HepG2 (cell line): Measurements from ENCODE around the gene DTNB. TPM values are rescaled to one million over a fixed set of nuclear protein-coding genes. Genes with fewer than 3 reads are reported as not detected.

Experiments
- ATAC-seq: fragments of 200-7000 bp; cut with Tn5 transposase; 3 replicates; pipeline ENCODE4 v1.9.1; 2020; ENCODE audit warnings: mild to moderate bottlenecking, moderate library complexity
- BruUV-seq: library from RNA; stranded (reverse); fragments of 400-500 nt; replicated peaks from 2 replicates; lab custom pipeline; 2021; lab: Mats Ljungman, UMichigan
- CTCF ChIA-PET: fragments of 300-600 bp; formaldehyde crosslinking; extraction: SDS; loops from one replicate; lab custom pipeline; 2021; ENCODE audit warnings: low total read pairs, inconsistent platforms, low intra/inter-chr PET ratio; lab: Yijun Ruan, JAX
- POLR2A ChIA-PET: fragments of 350-600 bp; sonication (Branson Sonifier 250); formaldehyde crosslinking; loops from one replicate; lab custom pipeline; 2020; ENCODE audit warnings: antibody characterized with exemption, inconsistent platforms; lab: Yijun Ruan, JAX
- DNase-seq: peaks from one replicate; pipeline ENCODE4 v3.0.0-alpha.2; 2015; ENCODE audit warnings: low spot score
- FAIRE-seq: peaks from 3 replicates; lab custom pipeline; 2011; peaks lifted over from hg19 to GRCh38; lab: Jason Lieb, UNC
- H2AFZ ChIP-seq: one replicate; pipeline ENCODE4 v1.6.1; 2011; ENCODE audit warnings: low read length, inconsistent platforms
- H3K27ac ChIP-seq: fragments of 300-600 bp; 3 replicates; pipeline ENCODE4 v1.8.0; 2011; ENCODE audit warnings: mixed run types, mild to moderate bottlenecking, mixed read lengths, low read length, inconsistent platforms; ENCODE audit not compliant: insufficient read depth; ENCODE audit errors: extremely low read length
- H3K27me3 ChIP-seq, 2 experiments: fragments of 200-600 bp in 1 of 2; 2 replicates in 1 of 2; 3 replicates in 1 of 2; pipeline versions ENCODE4 v1.6.0 to v1.8.0; 2011; ENCODE audit warnings: low read length in 2 of 2, mild to moderate bottlenecking in 2 of 2, moderate library complexity in 2 of 2, inconsistent platforms in 1 of 2; ENCODE audit not compliant: insufficient read depth in 2 of 2, control insufficient read depth in 1 of 2
- H3K36me3 ChIP-seq, 2 experiments: fragments of 200-600 bp in 1 of 2; replicated peaks in 1 of 2; 2 replicates in 1 of 2; 3 replicates in 1 of 2; pipeline versions ENCODE4 v1.5.1 to v1.8.0; 2011; ENCODE audit warnings: low read length in 2 of 2, inconsistent platforms in 1 of 2; ENCODE audit not compliant: insufficient read depth in 2 of 2, control insufficient read depth in 1 of 2
- H3K4me1 ChIP-seq: 2 replicates; pipeline ENCODE4 v1.5.1; 2012; ENCODE audit warnings: low read length, inconsistent platforms; ENCODE audit not compliant: insufficient read depth
- H3K4me2 ChIP-seq: 2 replicates; pipeline ENCODE4 v1.6.0; 2011; ENCODE audit warnings: low read depth, low read length, inconsistent platforms
- H3K4me3 ChIP-seq, 3 experiments: fragments of 200-600 bp in 1 of 3; sonication (generic), shearing (Covaris generic) in 1 of 3; replicated peaks in 1 of 3; 2 replicates each; pipeline ENCODE4 v1.5.1; 2011 to 2016; ENCODE audit warnings: low read length in 3 of 3, inconsistent platforms in 2 of 3, low read depth in 2 of 3, mild to moderate bottlenecking in 2 of 3, control low read depth in 1 of 3, mixed read lengths in 1 of 3; ENCODE audit not compliant: insufficient read depth in 1 of 3
- H3K79me2 ChIP-seq: one replicate; pipeline ENCODE4 v1.6.1; 2011; ENCODE audit warnings: low read length, inconsistent platforms; ENCODE audit not compliant: insufficient read depth
- H3K9ac ChIP-seq: 2 replicates; pipeline ENCODE4 v1.6.0; 2011; ENCODE audit warnings: mild to moderate bottlenecking, low read depth, low read length, inconsistent platforms; ENCODE audit not compliant: insufficient read depth
- H3K9me3 ChIP-seq: 2 replicates; pipeline ENCODE4 v1.5.1; 2012; ENCODE audit warnings: mild to moderate bottlenecking, low read length
- H4K20me1 ChIP-seq: 2 replicates; pipeline ENCODE4 v1.6.0; 2011; ENCODE audit warnings: inconsistent platforms, mild to moderate bottlenecking, low read length, moderate library complexity; ENCODE audit not compliant: insufficient read depth
- BRF2 ChIP-seq: sonication (generic); formaldehyde crosslinking; IDR thresholded peaks from 2 replicates; pipeline ENCODE4 v1.8.1; 2022; ENCODE audit warnings: mild to moderate bottlenecking, missing genetic modification reagents
- FOXA3 ChIP-seq: IDR thresholded peaks from 2 replicates; pipeline ENCODE4 v1.6.1; 2016; ENCODE audit warnings: missing genetic modification reagents, missing compliant biosample characterization
- GMEB2 ChIP-seq: IDR thresholded peaks from 2 replicates; pipeline ENCODE4 v1.6.1; 2016; ENCODE audit warnings: missing biosample characterization, missing genetic modification reagents, low read depth
- KAT8 ChIP-seq: IDR thresholded peaks from 2 replicates; pipeline ENCODE4 v1.6.1; 2016; ENCODE audit warnings: missing genetic modification reagents, missing compliant biosample characterization
- MLX ChIP-seq: IDR thresholded peaks from 2 replicates; pipeline ENCODE4 v1.6.1; 2016
- SAFB2 ChIP-seq: sonication (generic); formaldehyde crosslinking; IDR thresholded peaks from 2 replicates; pipeline ENCODE4 v1.5.1; 2020; ENCODE audit warnings: missing genetic modification reagents, low read depth, mild to moderate bottlenecking, borderline replicate concordance
- SP1 ChIP-seq, 2 experiments: fragments of 450-650 bp in 1 of 2; sonication (generic) in 1 of 2; formaldehyde crosslinking in 1 of 2; IDR thresholded peaks; 2 replicates each; pipeline versions ENCODE4 v1.4.0 to v1.6.1; 2016 to 2020; ENCODE audit warnings: missing genetic modification reagents in 1 of 2
- ZKSCAN8 ChIP-seq: IDR thresholded peaks from 2 replicates; pipeline ENCODE4 v1.6.1; 2016; ENCODE audit warnings: borderline replicate concordance, missing genetic modification reagents, missing compliant biosample characterization
- ZNF101 ChIP-seq: sonication (generic); formaldehyde crosslinking; IDR thresholded peaks from 2 replicates; pipeline ENCODE4 v1.4.0; 2020; ENCODE audit warnings: mild to moderate bottlenecking, low read depth, missing genetic modification reagents, borderline replicate concordance
- ZNF503 ChIP-seq: sonication (generic); formaldehyde crosslinking; IDR thresholded peaks from 2 replicates; pipeline ENCODE4 v1.4.0; 2020; ENCODE audit warnings: missing genetic modification reagents
- WGBS: methylation state at CpG from one replicate; pipeline ENCODE4 v1.1.6; 2017; ENCODE audit warnings: low lambda C conversion rate; 5-methylcytosine and 5-hydroxymethylcytosine counted together
- in situ Hi-C: cut with HindIII; loops from 2 replicates; pipeline ENCODE4 v1.10.0; 2017; ENCODE audit warnings: low pct_unique_long_range_greater_than_20kb; ENCODE audit not compliant: extremely low pct_ligation_motif_present
- intact Hi-C: fragments of 100-400 bp; cut with micrococcal nuclease; formaldehyde crosslinking; loops from one replicate; pipeline ENCODE4 v1.10.0; 2022; ENCODE audit not compliant: unreplicated experiment
- polyA plus RNA-seq, 8 experiments: library from polyadenylated mRNA; depleted of rRNA in 3 of 8; stranded (reverse) in 7 of 8; unstranded in 1 of 8; fragments of >200 nt; fragmentation: Illumina TruSeq in 4 of 8; extraction: Trizol in 4 of 8; gene quantifications; 2 replicates each; pipeline versions ENCODE4 v1.2.1 to v1.2.3, GENCODE V29; 2011 to 2016; ENCODE audit warnings: low read depth in 4 of 8, missing spikeins in 1 of 8, mixed read lengths in 1 of 8; ENCODE audit not compliant: insufficient read depth in 1 of 8
- total RNA-seq, 5 experiments: library from RNA; depleted of rRNA; stranded (reverse); fragments of >200 nt; fragmentation: Illumina TruSeq; extraction: Trizol; gene quantifications; 2 replicates each; pipeline ENCODE4 v1.2.3, GENCODE V29; 2016; ENCODE audit warnings: low read depth in 1 of 5

Gene DTNB
- total and polyA plus RNA-seq, 2 of the 13 experiments (the other 11 are each of a cell fraction or from before 2014, with no cell fraction given): 14.4 to 23.9 TPM

- no peak for TF ChIP-seq SP1 (IDR thresholded peaks at IDR 0.05)
- 0 out of 2 replicates have a peak, but pooled peaks have one; percentile 21 for TF ChIP-seq SP1 (CRISPR knock-in tag; IDR thresholded peaks at IDR 0.05)
- peak; percentile 41; the same call in 1 of the 2 replicates for TF ChIP-seq ZKSCAN8 (CRISPR knock-in tag)
- 0 out of 2 replicates have a peak, but pooled peaks have one; percentile 22 for TF ChIP-seq KAT8 (CRISPR knock-in tag)
- TF ChIP-seq FOXA3 (CRISPR knock-in tag): peak; percentile 87
- TF ChIP-seq SAFB2 (CRISPR knock-in tag): no peak
- TF ChIP-seq MLX (CRISPR knock-in tag): 0 out of 2 replicates have a peak, but pooled peaks have one; percentile 24
- TF ChIP-seq ZNF101 (CRISPR knock-in tag): no peak
Measured at GRCh38 chr2:25521665-25522387, 151.6 kb downstream of the DTNB start (continued).

GRCh38 chr2:25521126-25521525 lies 152.3 kb downstream of the DTNB start:
- H3K27me3 ChIP-seq: no peaks in the 10 kb centered on the region
- no peak overlapping the region for H2AFZ ChIP-seq
- no peak overlapping the region for H3K4me3 ChIP-seq
- intact Hi-C loops (no loop called here), in situ Hi-C loops (no loop called here)
- ChIA-PET POLR2A (no interaction called here), CTCF (no interaction called here)
- no peak overlapping the region for H3K4me2 ChIP-seq
- no peak overlapping the region for H3K27ac ChIP-seq
- H3K79me2 ChIP-seq: no peaks in the 10 kb centered on the region
- BruUV-seq: no TSS peak
- no peaks in the 10 kb centered on the region for H4K20me1 ChIP-seq
- DNase-seq (no peak), ATAC-seq (no peak), FAIRE-seq (no peak)
- 84% methylated on average over 4 of the region's 4 CpGs for WGBS
- H3K4me1 ChIP-seq: peaks cover 7% of the 10 kb centered on the region
- no peaks in the 10 kb centered on the region for H3K36me3 ChIP-seq
- TF ChIP-seq BRF2 (CRISPR knock-in tag): no peak
- TF ChIP-seq ZNF503 (CRISPR knock-in tag): no peak
- TF ChIP-seq GMEB2 (CRISPR knock-in tag): no peak
- no peaks in the 10 kb centered on the region for H3K9me3 ChIP-seq
- no peak overlapping the region for H3K9ac ChIP-seq
